ENCODE data around the gene PHC2. TPM values are rescaled to one million over a fixed set of nuclear protein-coding genes. Genes with fewer than 3 reads are reported as not detected.

The PHC2 gene
- total and polyA plus RNA-seq, 9 of the 15 experiments (the other 6 are each of a cell fraction or from before 2014, with no cell fraction given): 3.1 to 67.6 (median 34.6) TPM

DNA sequence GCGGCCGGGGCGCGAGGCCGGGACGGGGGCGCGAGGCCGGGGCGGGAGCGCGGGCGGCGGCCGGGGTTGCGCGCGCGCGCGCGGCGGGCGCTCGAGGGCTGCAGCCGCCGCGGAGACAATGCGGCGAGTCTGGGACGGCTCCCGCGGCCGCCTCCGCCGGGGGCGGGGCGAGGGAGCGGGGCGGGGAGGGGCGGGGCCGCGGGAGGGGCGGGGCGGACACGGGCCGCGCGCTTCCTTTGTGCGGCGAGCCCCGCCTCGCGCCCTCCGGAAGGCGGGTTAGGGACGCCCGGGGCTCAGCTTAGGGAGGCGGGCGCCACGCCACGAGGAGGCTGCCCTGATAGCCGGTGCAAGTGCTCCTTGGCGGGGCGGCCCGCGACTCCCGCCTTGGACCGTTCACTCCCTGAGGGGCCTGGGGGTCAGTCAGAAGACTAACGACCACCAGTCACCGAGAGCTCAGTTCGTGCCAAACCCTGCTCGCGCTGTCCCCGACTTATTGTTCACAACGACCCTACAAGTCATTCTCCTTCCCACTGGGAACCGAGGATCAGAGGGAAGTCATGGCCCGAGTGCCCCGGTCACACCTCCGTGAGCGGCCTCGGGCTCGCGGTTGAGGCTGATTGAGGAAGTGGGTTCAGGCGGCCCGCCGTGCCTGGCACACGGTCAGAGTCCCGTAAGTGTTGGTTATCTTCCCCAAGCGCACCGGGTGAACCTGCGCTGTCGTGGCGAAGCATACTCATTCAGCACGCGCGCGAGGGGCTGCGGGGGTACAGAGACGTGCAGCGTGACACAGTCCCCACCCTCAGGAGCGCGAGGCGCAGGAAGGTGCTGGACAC lies 80.9 kb downstream of the PHC2 start (continued):
- TF ChIP-seq, protein P1, sequence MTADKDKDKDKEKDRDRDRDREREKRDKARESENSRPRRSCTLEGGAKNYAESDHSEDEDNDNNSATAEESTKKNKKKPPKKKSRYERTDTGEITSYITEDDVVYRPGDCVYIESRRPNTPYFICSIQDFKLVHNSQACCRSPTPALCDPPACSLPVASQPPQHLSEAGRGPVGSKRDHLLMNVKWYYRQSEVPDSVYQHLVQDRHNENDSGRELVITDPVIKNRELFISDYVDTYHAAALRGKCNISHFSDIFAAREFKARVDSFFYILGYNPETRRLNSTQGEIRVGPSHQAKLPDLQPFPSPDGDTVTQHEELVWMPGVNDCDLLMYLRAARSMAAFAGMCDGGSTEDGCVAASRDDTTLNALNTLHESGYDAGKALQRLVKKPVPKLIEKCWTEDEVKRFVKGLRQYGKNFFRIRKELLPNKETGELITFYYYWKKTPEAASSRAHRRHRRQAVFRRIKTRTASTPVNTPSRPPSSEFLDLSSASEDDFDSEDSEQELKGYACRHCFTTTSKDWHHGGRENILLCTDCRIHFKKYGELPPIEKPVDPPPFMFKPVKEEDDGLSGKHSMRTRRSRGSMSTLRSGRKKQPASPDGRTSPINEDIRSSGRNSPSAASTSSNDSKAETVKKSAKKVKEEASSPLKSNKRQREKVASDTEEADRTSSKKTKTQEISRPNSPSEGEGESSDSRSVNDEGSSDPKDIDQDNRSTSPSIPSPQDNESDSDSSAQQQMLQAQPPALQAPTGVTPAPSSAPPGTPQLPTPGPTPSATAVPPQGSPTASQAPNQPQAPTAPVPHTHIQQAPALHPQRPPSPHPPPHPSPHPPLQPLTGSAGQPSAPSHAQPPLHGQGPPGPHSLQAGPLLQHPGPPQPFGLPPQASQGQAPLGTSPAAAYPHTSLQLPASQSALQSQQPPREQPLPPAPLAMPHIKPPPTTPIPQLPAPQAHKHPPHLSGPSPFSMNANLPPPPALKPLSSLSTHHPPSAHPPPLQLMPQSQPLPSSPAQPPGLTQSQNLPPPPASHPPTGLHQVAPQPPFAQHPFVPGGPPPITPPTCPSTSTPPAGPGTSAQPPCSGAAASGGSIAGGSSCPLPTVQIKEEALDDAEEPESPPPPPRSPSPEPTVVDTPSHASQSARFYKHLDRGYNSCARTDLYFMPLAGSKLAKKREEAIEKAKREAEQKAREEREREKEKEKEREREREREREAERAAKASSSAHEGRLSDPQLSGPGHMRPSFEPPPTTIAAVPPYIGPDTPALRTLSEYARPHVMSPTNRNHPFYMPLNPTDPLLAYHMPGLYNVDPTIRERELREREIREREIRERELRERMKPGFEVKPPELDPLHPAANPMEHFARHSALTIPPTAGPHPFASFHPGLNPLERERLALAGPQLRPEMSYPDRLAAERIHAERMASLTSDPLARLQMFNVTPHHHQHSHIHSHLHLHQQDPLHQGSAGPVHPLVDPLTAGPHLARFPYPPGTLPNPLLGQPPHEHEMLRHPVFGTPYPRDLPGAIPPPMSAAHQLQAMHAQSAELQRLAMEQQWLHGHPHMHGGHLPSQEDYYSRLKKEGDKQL (CRISPR knock-in tag; IDR thresholded peaks at IDR 0.05; ENCODE audit: borderline replicate concordance): no peak
- peak; percentile 69 for TF ChIP-seq DMBX1 (CRISPR knock-in tag; IDR thresholded peaks at IDR 0.05; ENCODE audit: borderline replicate concordance)
- no peak for TF ChIP-seq BRF1 (IDR thresholded peaks at IDR 0.05; ENCODE audit: borderline replicate concordance, extremely low read depth, insufficient read length)
- TF ChIP-seq, protein P2, sequence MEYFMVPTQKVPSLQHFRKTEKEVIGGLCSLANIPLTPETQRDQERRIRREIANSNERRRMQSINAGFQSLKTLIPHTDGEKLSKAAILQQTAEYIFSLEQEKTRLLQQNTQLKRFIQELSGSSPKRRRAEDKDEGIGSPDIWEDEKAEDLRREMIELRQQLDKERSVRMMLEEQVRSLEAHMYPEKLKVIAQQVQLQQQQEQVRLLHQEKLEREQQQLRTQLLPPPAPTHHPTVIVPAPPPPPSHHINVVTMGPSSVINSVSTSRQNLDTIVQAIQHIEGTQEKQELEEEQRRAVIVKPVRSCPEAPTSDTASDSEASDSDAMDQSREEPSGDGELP (CRISPR knock-in tag; IDR thresholded peaks at IDR 0.05; ENCODE audit: borderline replicate concordance): peak; percentile 62; the same call in 1 of the 2 replicates
- no peak for TF ChIP-seq MXD1 (CRISPR knock-in tag; IDR thresholded peaks at IDR 0.05; ENCODE audit: borderline replicate concordance, poor library complexity, severe bottlenecking)
- no peak for TF ChIP-seq PTRF (tag; IDR thresholded peaks at IDR 0.05)
- TF ChIP-seq L3MBTL2 (IDR thresholded peaks at IDR 0.05): peak; percentile 97
- TF ChIP-seq CHD1 (IDR thresholded peaks at IDR 0.05; ENCODE audit: low read length): peak; percentile 83
- peak; percentile 78; the same call in 1 of the 2 replicates for TF ChIP-seq NFRKB (IDR thresholded peaks at IDR 0.05; ENCODE audit: low read depth)
- TF ChIP-seq TAF15 (IDR thresholded peaks at IDR 0.05; ENCODE audit: low read depth, low read length): no peak
- TF ChIP-seq CREB3 (tag; conservative IDR thresholded peaks at IDR 0.05; ENCODE audit: low read depth): 0 out of 2 replicates have a peak, but pooled peaks have one; percentile 43
- peak; percentile 34; the same call in 1 of the 2 replicates for TF ChIP-seq ZNF212 (CRISPR knock-in tag; IDR thresholded peaks at IDR 0.05)
- peak; percentile 62 for TF ChIP-seq ELF1 (tag; IDR thresholded peaks at IDR 0.05)
- no peak for TF ChIP-seq MCM3 (IDR thresholded peaks at IDR 0.05)
- no peak; the same call in 1 of the 2 replicates for TF ChIP-seq ETV5 (CRISPR knock-in tag; IDR thresholded peaks at IDR 0.05; ENCODE audit: low read depth)
- no peak for TF ChIP-seq MEF2D (tag; conservative IDR thresholded peaks at IDR 0.05; ENCODE audit: low read depth)
- TF ChIP-seq ATF1 (CRISPR knock-in tag; IDR thresholded peaks at IDR 0.05): no peak
- TF ChIP-seq ATF1 (tag; IDR thresholded peaks at IDR 0.05): peak; percentile 75

Measured in K562 (cell line).